NCI-H2081 (cell line): ENCODE measurements around the gene RPS6KA2.
"Not testable (repeated sequence)": the region's sequence is repeated elsewhere in the genome, so short reads cannot be mapped to it uniquely, and the experiment has no call there.

ENCODE experiments used
- DNase-seq, 2 experiments: peaks; one replicate each; lab custom pipeline; 2025; lab: John Stamatoyannopoulos, UW

The RPS6KA2 gene

GRCh38 chr6:166394036-166394892 is 232.8 kb downstream of the RPS6KA2 start:
- DNase-seq: no peak

GRCh38 chr6:166393535-166393823 is 233.6 kb downstream of the RPS6KA2 start:
- no peak for DNase-seq

- not testable (repeated sequence) for DNase-seq
Measured at GRCh38 chr6:166392755-166393534, 234.1 kb downstream of the RPS6KA2 start.

GRCh38 chr6:166389119-166389518 is 237.9 kb downstream of the RPS6KA2 start:
- no peak for DNase-seq

GRCh38 chr6:166388290-166389004 is 238.6 kb downstream of the RPS6KA2 start:
- no peak for DNase-seq

GRCh38 chr6:166387642-166388289 is 239.3 kb downstream of the RPS6KA2 start:
- no peak for DNase-seq

- DNase-seq: not testable (repeated sequence)
Measured at GRCh38 chr6:166387098-166387497, 240.0 kb downstream of the RPS6KA2 start.

- no peak for DNase-seq
Measured at GRCh38 chr6:166386111-166386510, 240.9 kb downstream of the RPS6KA2 start.

GRCh38 chr6:166383802-166384363 is 243.2 kb downstream of the RPS6KA2 start:
- DNase-seq: not testable (repeated sequence)

- DNase-seq: peak; percentile 88 to 94
Measured at GRCh38 chr6:166382933-166383801, 243.9 kb downstream of the RPS6KA2 start, which contains the start of gene MPC1. MPC1 (minus strand) TSS chr6:166382940; CDS start chr6:166382876, 64 bp downstream.

- DNase-seq: no peak
Measured at GRCh38 chr6:166382500-166382932, 244.5 kb downstream of the RPS6KA2 start.

- DNase-seq: peak; percentile 19 to 37
Measured at GRCh38 chr6:166381733-166382499, 245.1 kb downstream of the RPS6KA2 start.

GRCh38 chr6:166381381-166381732 is 245.7 kb downstream of the RPS6KA2 start:
- DNase-seq: no peak

GRCh38 chr6:166379800-166380199 is 247.3 kb downstream of the RPS6KA2 start:
- no peak for DNase-seq

- DNase-seq: no peak
Measured at GRCh38 chr6:166379103-166379586, 247.9 kb downstream of the RPS6KA2 start.

- no peak for DNase-seq
Measured at GRCh38 chr6:166377721-166378120, 249.3 kb downstream of the RPS6KA2 start.

GRCh38 chr6:166375013-166375412 is 252.0 kb downstream of the RPS6KA2 start:
- DNase-seq: no peak

GRCh38 chr6:166370489-166370888 is 256.6 kb downstream of the RPS6KA2 start:
- no peak for DNase-seq

- DNase-seq: no peak
Measured at GRCh38 chr6:166369782-166370181, 257.3 kb downstream of the RPS6KA2 start.

- DNase-seq: no peak
Measured at GRCh38 chr6:166366921-166367320, 260.1 kb downstream of the RPS6KA2 start.
